HG03565 (cell line): ENCODE measurements around the gene SLMAP.
"Not testable (repeated sequence)": the region's sequence is repeated elsewhere in the genome, so short reads cannot be mapped to it uniquely, and the experiment has no call there.

Source experiments
- ATAC-seq: cut with Tn5 transposase; IDR thresholded peaks from one replicate; pipeline ENCODE4 v1.9.1; 2021; ENCODE audit warnings: mild to moderate bottlenecking, moderate library complexity; ENCODE audit not compliant: unreplicated experiment

SLMAP gene

DNA sequence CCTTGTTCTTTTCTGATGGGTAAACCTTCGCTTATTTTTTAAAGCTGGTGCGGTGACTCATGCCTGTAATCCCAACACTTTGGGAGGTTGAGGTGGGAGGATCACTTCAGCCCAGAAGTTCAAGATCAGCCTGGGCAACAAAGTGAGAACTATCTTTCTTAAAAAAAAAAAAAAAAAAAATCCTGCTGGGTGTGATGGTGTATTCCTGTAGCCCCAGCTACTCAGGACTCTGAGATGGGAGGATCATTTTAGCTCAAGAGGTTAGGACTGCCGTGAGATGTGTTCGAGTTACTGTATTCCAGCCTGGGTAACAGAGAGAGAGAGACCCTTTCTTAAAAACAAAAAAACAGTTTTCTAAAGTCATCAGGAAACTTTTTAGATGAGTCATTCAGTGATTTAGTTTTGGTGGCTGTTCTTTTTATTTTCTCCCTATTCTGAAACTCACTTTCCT is 37.7 kb downstream of the SLMAP start:
- no peak for ATAC-seq

DNA sequence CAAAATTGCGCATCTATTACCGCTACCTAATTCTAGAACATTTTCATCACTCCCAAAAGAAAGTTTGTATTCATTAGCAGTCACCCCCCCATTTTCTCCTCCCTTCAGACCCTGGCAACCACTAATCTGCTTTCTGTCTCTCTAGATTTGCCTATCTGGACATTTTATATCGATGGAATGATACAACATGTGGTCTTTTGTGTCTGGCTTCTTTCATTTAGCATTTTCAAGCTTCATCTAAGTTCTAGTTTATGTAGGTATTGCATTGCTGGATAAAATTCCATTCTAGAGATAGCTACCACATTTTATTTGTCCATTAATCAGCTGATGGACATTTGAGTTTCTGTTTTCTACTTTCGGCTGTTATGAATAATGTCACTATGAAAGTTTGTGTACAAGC is 38.4 kb downstream of the SLMAP start:
- ATAC-seq: no peak

DNA sequence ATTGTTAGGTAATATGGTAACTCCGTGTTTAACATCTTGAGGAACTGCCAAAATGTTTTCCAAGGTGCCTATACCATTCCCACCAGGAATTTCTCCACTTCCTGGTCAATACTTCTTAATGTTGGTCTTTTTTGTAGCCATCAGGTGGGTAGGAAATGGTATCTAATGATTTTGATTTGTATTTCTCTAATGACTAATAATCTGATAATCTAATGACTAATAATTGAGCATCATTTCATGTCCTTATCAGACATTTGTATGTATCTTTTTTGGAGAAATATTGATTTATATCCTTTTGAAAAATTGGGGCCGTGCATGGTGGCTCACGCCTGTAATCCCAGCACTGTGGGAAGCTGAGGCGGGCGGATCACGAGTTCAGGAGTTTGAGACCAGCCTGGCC is 38.8 kb downstream of the SLMAP start:
- no peak for ATAC-seq

DNA sequence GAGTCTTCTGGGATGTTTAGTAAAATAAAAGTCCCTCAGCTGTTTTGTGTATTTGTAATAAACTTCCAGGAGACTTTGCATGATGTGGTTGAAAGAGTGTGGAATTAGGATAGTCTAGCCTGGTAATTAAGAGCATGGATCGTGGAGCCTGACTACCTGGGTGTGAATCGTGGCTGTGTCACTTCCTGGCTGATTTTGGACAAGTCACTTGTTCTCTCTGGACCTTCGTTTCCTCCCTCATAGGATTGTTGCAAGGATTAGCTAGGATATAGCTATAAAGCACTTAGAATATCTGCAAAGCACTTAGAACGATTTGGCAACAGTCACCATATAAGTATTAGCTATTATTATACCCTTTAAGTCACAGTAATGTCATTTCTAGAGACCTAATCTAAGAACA is 40.2 kb downstream of the SLMAP start:
- no peak for ATAC-seq

DNA sequence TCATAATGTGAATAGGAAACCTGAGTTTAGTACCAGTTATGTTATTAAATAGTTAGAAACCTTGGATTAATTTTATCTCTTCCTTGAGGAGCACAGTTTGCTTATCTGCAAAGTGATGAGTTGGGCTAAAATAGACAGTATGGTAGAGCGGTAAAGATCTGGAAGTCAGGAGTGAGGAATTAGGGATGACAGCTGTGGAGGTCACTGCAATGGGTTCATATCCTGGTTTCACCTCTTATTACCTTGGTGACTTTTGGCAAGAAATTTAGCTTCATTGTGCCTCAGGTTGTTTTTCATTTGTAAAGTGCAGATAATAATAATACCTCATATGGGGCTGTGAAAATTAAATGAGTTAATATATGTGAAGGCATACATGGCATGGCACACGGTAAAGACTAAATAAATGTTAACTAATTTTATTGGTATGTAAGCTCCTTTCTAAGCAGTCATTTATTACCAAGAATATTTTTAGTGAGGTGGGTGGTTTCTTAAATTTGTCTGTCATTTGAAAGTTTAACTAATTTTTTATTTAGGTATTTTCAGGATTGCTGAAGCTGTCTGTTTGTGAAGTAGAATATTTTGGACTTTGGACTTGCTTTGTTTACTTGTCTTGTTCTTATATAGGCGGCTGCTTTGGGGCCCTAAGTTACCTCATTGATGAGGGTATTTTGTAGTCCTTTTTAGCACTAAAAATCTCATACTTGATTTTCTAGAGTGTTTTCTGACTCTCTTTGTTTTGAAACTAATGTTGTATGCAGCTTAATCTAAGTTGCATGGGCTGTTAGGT is 41.8 kb downstream of the SLMAP start:
- no peak for ATAC-seq

DNA sequence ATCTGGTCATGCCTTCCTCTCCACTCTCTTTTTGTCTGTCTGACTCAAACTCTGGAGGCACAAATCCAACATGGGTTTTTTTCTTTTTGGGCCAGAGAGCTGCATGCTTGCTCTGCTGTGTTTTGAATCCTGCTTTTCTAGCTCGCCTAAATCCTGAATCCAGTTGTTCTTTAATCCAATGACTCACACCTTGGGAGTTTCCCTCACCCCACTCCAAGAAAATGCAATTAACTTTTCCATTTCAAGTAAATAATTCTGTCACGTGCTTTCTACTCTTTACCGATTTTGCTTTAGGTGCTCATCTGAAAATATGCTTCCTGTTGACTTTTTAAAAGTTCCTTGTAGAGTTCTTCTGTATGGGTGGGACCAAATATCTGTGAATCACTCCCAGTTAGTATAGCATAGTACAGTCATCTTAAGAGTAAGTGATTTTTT is 47.6 kb downstream of the SLMAP start:
- no peak for ATAC-seq

DNA sequence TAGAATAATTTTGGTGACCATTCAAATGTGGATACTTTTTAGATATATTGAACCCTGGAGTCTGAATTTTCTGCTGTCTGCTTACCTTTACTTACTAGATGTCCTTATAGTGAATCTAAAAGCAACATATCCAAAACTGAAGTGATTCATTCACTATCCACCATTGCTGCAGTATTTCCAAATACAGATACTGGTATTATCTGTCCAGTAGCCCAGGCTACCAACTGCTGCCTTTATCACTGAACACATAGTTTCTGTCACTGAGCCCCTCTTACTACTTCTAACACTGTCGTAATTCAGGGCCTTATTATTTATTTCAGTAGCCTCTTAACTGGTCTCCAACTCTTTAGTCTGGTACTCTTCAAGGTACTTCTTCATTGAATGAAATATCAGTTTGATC is 49.2 kb downstream of the SLMAP start:
- ATAC-seq: no peak

DNA sequence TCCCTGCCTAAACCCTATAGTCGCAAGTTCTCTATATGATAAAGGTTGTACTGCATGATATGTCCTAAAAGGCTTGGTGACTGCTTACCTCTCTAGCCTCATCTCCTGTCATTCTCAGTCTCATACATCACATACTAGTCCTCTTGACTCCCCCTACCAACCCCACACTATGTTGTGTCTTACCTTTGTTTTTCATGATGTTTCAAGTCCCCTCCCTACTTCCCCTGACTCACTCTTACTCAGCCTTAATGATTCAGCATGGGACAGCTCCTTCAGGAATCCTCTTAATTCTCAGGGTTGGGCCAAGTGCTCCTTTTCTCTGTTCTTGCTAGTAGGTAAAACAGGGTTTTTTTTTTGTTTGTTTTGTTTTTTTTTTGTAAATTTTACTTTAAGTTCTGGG is 49.6 kb downstream of the SLMAP start:
- ATAC-seq: no peak

DNA sequence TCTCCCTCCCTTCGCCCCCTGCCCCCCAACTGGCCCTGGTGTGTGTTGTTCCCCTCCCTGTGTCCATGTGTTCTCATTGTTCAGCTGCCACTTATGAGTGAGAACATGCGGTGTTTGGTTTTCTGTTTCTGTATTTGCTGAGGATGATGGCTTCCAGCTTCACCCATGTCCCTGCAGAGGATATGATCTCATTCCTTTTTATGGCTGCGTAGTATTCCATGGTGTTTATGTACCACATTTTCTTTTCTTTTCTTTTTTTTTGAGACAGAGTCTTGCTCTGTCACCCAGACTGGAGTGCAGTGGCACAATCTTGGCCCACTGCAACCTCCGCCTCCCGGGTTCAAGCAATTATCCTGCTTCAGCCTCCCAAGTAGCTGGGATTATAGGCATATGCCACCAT is 50.1 kb downstream of the SLMAP start:
- ATAC-seq: not testable (repeated sequence)

DNA sequence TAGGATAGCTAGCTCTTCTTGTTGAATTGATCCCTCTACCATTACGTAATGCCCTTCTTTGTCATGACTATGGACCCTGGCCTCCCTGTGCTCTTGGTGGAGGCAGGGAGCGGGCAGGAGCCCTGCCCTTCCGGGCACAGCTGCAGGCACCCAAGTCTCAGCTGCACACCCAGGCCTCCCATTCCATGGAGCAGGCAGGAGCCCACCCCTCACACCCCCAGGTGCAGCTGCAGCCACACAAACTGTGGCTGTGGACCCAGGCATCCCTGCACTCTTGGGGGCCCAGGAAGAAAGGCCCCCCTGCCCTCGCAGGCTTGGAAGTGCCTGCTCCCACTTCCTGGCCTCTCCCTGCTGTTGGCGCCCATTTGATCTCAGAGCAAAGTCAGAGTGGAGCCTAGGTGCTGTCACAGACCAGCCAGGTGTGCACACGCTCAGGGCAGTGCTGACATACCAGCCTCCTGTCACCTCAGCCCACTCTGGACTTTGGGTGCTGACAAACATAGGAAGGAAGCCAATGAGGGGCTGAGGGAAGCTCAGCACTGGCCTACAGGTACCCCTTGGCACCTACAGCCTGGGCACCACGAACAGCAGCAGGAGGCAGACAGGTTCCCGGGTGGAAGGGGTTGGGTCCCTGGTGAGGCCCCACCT is 53.0 kb downstream of the SLMAP start:
- no peak for ATAC-seq

DNA sequence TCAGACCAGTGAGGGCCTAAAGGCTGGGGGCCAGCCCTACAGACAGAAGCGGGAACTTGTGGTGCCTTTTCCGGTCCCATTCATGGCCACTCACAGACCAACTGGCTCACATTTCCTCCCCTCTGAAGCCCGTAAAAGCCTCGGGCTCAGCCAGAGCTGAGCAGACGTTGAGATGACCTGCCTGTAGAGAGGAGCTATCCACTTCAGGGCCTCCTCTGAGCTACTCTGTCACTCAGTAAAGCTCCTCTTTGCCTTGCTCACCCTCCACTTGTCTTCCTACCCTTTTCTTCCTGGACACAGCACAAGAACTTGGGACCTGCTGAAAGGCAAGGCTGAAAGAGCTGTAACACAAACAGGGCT is 53.5 kb downstream of the SLMAP start:
- ATAC-seq: no peak

DNA sequence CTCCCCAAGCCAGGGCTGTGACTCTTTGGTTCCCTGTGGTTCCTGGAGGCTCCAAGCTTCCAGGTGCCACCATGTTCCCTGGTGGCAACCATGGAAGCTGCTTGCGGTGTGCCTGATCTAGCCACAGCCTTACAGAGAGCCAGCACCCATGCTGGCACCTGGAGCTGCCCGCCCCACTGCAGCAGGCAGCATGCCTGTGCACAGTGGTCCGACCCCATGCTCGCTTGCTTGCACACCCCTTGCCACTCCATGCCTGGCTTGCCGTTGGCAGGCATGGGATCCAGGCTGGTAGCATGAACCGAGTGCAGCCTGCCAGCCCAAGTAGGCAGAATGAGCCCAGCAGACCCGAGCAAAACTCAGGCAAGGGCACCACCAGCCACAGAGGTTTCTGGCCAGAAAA is 53.9 kb downstream of the SLMAP start:
- ATAC-seq: no peak

DNA sequence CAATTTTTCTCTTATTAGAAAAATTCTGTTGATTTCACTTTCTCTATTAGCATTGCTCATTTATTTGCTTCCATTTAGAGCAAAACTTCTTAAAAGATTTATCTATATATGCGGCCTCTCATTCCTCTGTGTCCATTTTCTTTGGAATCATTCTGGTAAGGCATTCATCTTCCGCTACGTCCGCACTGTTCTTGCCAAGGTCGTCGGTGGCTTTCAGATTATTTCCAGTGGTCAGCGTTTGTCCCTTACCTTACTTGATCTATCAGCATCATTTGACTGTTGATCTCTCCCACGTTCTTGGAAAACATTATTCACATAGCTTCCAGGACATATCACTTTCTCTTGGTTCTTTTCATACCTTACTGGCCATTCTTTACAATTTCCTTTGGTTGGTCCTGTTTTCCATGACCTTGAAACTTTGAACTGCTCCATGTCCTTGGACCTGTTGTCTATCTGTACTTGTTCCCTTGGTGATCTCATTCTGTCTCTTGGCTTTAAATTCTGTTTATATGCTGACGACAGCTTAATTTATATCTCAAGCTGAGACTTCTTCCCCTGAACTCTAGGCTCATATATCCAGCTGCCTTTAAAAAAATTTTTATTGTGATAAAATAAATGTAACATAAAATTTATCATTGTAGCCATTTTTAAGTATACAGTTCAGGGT is 54.5 kb downstream of the SLMAP start:
- no peak for ATAC-seq

DNA sequence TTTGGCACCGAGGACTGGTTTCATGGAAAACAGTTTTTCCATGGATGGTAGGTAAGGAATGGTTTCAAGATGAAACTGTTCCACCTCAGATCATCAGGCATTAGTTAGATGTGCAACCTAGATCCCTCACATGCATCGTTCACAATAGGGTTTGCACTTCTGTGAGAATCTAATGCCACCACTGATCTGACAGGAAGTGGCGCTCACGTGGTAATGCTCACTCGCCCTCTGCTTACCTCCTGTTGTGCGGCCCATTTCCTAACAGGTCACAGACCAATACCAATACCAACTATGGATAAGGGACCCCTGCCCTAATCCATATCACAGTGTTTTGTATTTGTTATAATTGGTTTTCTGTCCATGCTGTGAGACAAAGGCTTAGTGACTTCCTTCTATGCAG is 58.9 kb downstream of the SLMAP start:
- no peak for ATAC-seq

DNA sequence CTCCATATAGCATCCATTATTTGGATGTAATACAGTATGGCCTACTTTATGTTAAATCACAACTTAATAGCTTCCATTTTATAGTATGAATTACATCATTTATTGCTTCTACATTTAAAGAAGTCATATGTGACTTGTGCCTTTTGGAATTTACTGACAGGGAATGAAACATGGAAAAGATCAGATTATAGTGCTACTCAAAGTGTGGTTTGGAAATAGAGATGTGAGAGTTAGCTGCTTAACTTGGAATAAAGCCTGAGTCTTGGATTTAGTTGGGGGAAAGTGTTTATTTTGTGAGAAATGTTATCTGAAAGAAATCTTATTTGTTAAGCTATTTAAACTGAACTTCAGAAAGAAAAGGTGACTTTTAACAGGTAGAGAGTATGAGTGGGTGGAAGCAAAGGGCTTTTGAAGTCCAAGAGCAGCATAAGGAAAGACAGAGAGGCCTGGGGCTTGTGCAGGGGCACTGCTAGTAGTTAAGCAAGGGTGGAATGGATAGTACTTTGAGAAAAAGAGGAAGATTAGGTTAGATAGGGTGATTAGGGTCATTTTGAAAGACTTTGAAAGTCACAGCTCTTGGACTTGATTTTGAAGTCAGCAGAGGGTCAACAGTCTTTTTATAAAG is 60.5 kb downstream of the SLMAP start:
- no peak for ATAC-seq

DNA sequence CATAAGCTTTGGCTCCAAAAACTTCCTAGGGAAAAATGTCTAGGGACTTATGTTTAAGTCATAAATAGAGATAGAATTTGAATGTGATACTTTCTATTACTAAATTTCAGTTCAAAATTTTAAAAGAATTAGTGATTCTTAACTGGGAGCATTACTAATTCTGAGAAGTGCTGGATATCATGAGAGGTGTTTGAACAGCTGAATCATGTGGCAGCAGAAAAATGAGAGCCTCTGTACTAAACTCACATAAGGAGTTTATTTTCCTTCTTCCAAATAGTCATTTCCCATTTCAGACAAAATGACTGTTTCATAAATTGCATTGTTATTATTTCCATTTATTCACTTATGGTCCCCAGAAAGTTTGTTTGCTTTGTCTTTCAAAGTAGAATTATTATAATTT is 62.7 kb downstream of the SLMAP start:
- no peak for ATAC-seq

DNA sequence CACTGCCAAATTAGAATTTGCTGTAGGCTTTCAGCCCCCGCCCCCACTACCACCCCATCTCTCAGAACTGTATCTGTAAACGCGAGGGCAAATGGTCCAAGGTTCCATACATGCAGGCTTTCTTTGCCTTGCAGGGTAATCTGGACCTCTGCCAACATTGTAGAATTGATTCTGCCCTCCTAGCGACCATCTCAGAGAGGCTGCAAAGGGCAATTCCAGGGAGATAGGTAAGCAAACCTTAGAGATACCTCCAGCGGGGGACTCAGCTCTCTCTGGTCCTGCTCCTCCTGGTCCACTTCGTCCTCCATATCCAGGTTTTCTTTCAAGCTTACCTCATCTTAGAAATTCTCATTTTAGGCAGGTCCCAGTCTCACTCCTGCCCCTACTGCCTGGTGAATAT is 64.4 kb downstream of the SLMAP start:
- ATAC-seq: no peak

DNA sequence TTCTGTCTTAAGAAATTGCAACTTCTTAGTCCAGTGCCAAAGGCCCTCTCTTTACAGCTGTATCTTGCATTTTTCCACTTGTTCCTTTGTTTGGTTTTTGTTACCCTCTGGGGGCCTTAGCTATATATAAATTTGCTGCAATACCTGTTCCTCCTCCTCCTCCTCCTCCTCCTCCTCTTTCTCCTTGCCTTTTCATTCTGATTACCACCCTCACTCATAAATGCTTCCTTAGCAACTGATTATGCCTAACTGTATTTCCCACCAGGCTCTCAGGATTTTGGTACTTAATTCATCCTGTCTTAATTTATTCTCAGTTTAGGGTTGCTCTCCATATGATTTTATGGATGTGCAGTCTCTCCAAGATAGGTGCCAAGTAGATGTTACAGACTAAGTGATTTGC is 65.7 kb downstream of the SLMAP start:
- no peak for ATAC-seq

DNA sequence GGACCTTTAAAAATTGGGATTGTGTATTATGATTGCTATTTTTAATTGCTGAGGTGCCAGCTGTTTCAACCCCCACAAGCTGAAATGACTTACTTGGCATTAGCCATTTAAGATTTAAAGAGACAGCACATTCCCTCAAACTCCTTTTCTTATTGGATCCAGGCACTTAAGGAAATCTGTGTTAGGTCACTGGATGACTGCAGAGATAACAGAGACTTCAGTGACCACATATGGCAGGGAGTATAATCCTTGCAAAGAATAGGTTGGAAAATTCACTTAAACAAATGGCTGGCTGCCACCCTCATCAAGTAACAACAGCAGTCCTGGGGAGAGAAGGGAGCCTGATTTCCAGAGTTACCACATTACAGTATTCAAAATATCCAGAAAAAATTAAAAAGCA is 66.6 kb downstream of the SLMAP start:
- ATAC-seq: no peak

DNA sequence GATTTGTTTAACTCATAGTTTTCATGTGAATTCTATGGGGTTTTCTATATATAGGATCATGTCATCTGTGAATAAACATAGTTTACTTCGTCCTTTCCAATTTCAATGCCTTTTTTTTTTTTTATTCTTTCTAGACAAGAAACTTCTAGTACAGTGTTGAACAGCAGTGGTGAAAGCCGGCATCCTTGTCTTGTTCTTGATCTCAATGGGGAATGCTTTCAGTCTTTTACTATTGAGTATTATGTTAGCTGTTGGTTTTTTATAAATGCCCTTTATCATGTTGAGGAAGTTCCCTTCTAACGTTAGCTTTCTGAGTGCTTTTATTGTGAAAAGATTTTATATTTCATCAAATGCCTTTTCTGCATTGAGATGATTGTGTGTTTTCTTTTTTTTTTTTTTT is 69.0 kb downstream of the SLMAP start:
- ATAC-seq: no peak

DNA sequence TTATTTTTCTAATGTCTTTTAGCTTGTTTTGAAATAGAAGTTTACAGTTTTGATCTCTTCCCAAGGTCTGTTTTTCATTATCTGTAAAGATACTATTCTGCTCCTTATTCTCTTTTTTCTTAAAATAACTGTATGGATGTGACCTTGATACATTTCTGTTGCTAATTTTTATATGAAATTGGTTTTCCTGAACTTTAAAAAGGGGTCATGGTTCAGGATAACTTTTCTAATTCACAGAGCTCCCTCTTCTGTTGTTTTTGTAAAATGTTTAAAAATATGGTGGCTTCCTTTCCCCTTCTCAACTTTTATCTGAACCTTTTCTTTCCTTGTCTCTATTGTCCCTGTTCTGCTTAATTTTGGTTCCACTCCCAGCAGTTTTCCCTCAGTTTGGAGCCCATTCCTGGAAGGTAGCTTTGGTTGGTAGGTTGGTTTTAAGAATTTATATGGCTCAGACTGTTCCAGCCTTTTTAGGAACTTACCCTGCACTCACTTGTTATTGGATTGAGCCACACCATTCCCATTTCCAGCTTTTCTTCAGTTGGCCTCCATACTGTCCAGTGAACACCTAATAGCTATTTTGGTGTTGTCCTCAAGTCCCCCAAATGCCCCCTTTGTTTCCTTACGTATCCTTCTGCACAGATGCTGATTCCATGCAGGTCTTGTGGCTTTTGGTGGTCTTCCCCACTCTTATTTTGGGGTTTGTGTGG is 70.3 kb downstream of the SLMAP start:
- no peak for ATAC-seq
